Astrocyte (in vitro differentiated cells and primary cell): ENCODE results near the gene SLC35C1. TPM values are rescaled to one million over a fixed set of nuclear protein-coding genes. Genes with fewer than 3 reads are reported as not detected.

Experiments used
- DNase-seq: peaks from one replicate; pipeline ENCODE4 v3.0.0-alpha.2; 2010; ENCODE audit warnings: low read depth
- FAIRE-seq: peaks from 2 replicates; lab custom pipeline; 2011; peaks lifted over from hg19 to GRCh38; lab: Jason Lieb, UNC
- H2AFZ ChIP-seq: 2 replicates; pipeline ENCODE4 v1.6.0; 2012; ENCODE audit warnings: low read depth, low read length, inconsistent platforms
- H3K27ac ChIP-seq: 2 replicates; pipeline ENCODE4 v1.5.1; 2011; ENCODE audit warnings: low read depth, low read length, inconsistent platforms
- H3K27me3 ChIP-seq: 2 replicates; pipeline ENCODE4 v1.6.0; 2011; ENCODE audit warnings: low read length, inconsistent platforms; ENCODE audit not compliant: insufficient read depth
- H3K36me3 ChIP-seq: 2 replicates; pipeline ENCODE4 v1.5.1; 2011; ENCODE audit warnings: low read length, inconsistent platforms; ENCODE audit not compliant: insufficient read depth
- H3K4me1 ChIP-seq: 2 replicates; pipeline ENCODE4 v1.5.1; 2011; ENCODE audit warnings: low read length, inconsistent platforms; ENCODE audit not compliant: insufficient read depth
- H3K4me2 ChIP-seq: 2 replicates; pipeline ENCODE4 v1.6.0; 2012; ENCODE audit warnings: low read length, inconsistent platforms
- H3K4me3 ChIP-seq: 2 replicates; pipeline ENCODE4 v1.5.1; 2011; ENCODE audit warnings: low read depth, mild to moderate bottlenecking, low read length, inconsistent platforms; ENCODE audit not compliant: insufficient read depth
- H3K79me2 ChIP-seq: 2 replicates; pipeline ENCODE4 v1.6.0; 2012; ENCODE audit warnings: mild to moderate bottlenecking, low read length, inconsistent platforms; ENCODE audit not compliant: insufficient read depth
- H3K9ac ChIP-seq: 2 replicates; pipeline ENCODE4 v1.6.0; 2012; ENCODE audit warnings: mild to moderate bottlenecking, low read length, inconsistent platforms
- H3K9me3 ChIP-seq: 2 replicates; pipeline ENCODE4 v1.5.1; 2012; ENCODE audit warnings: low read depth, mild to moderate bottlenecking, low read length, inconsistent platforms; ENCODE audit not compliant: insufficient read depth
- H4K20me1 ChIP-seq: 2 replicates; pipeline ENCODE4 v1.6.0; 2012; ENCODE audit warnings: low read length, inconsistent platforms; ENCODE audit not compliant: insufficient read depth
- H3K27ac Mint-ChIP-seq: one replicate; pipeline ENCODE4 v1.8.0; 2021; ENCODE audit warnings: mild to moderate bottlenecking, mixed read lengths; ENCODE audit not compliant: unreplicated experiment
- H3K27me3 Mint-ChIP-seq: one replicate; pipeline ENCODE4 v1.8.0; 2021; ENCODE audit warnings: low read depth, mixed read lengths; ENCODE audit not compliant: unreplicated experiment
- H3K36me3 Mint-ChIP-seq: one replicate; pipeline ENCODE4 v1.8.0; 2021; ENCODE audit warnings: low read depth, mixed read lengths; ENCODE audit not compliant: unreplicated experiment
- H3K4me1 Mint-ChIP-seq: one replicate; pipeline ENCODE4 v1.8.0; 2021; ENCODE audit warnings: low read depth, mixed read lengths; ENCODE audit not compliant: unreplicated experiment
- H3K4me3 Mint-ChIP-seq: one replicate; pipeline ENCODE4 v1.8.0; 2021; ENCODE audit warnings: mild to moderate bottlenecking, moderate library complexity, mixed read lengths; ENCODE audit not compliant: unreplicated experiment
- H3K9me3 Mint-ChIP-seq: one replicate; pipeline ENCODE4 v1.8.0; 2021; ENCODE audit warnings: mild to moderate bottlenecking, mixed read lengths; ENCODE audit not compliant: unreplicated experiment
- EZH2 ChIP-seq: IDR thresholded peaks from 2 replicates; pipeline ENCODE4 v1.6.1; 2012; ENCODE audit warnings: mild to moderate bottlenecking, low read length, inconsistent platforms; ENCODE audit not compliant: insufficient read depth
- total RNA-seq: library from RNA; stranded (reverse); gene quantifications from 2 replicates; pipeline ENCODE4 v1.2.1, GENCODE V29; 2021
- TF ChIP-seq, protein P1 (sequence below): IDR thresholded peaks from 2 replicates; pipeline ENCODE4 v1.5.1; 2011; ENCODE audit warnings: low read depth, mild to moderate bottlenecking, inconsistent platforms, low read length, moderate library complexity; ENCODE audit not compliant: insufficient read depth

The SLC35C1 gene
- total RNA-seq, 1 donor from 2014 or later, result 23.4 TPM

DNA sequence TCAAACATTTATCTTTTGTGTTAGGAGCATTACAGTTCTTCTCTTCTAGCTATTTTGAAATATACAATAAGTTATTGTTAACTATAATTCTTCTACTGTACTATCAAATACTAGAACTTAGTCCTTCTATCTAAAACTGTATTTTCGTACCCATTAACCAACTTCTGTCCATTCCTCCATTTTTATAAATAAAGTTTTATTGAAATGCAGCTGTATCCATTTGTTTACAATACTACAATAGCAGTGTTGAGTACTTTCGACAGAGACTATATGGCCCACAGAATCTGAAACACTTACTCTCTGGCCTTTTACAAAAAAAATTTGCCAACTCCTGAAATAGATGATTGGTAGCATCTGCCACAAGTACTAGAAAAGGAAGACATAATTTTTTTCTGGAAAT, 4.7 kb upstream of the SLC35C1 start:
- no peak overlapping the region for H3K4me3 Mint-ChIP-seq
- peaks cover 22% of the 10 kb centered on the region for H3K27me3 Mint-ChIP-seq
- Histone ChIP-seq H3K4me1 (no peaks in the 10 kb centered on the region), H3K9ac (no peak overlapping the region), H3K27me3 (no peaks in the 10 kb centered on the region), H2AFZ (no peak overlapping the region), H3K79me2 (peaks cover under 1% of the 10 kb centered on the region), H4K20me1 (no peaks in the 10 kb centered on the region), H3K4me3 (no peak overlapping the region), H3K27ac (no peak overlapping the region), H3K9me3 (no peaks in the 10 kb centered on the region), H3K36me3 (no peaks in the 10 kb centered on the region), H3K4me2 (no peak overlapping the region)
- peaks cover 2% of the 10 kb centered on the region for H3K36me3 Mint-ChIP-seq
- DNase-seq, result no peak
- no peak for TF ChIP-seq EZH2
- TF ChIP-seq, protein P1, sequence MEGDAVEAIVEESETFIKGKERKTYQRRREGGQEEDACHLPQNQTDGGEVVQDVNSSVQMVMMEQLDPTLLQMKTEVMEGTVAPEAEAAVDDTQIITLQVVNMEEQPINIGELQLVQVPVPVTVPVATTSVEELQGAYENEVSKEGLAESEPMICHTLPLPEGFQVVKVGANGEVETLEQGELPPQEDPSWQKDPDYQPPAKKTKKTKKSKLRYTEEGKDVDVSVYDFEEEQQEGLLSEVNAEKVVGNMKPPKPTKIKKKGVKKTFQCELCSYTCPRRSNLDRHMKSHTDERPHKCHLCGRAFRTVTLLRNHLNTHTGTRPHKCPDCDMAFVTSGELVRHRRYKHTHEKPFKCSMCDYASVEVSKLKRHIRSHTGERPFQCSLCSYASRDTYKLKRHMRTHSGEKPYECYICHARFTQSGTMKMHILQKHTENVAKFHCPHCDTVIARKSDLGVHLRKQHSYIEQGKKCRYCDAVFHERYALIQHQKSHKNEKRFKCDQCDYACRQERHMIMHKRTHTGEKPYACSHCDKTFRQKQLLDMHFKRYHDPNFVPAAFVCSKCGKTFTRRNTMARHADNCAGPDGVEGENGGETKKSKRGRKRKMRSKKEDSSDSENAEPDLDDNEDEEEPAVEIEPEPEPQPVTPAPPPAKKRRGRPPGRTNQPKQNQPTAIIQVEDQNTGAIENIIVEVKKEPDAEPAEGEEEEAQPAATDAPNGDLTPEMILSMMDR, result no peak
- H3K9me3 Mint-ChIP-seq, result no peaks in the 10 kb centered on the region
- no peak for FAIRE-seq
- no peaks in the 10 kb centered on the region for H3K4me1 Mint-ChIP-seq
- H3K27ac Mint-ChIP-seq, result no peak overlapping the region

DNA sequence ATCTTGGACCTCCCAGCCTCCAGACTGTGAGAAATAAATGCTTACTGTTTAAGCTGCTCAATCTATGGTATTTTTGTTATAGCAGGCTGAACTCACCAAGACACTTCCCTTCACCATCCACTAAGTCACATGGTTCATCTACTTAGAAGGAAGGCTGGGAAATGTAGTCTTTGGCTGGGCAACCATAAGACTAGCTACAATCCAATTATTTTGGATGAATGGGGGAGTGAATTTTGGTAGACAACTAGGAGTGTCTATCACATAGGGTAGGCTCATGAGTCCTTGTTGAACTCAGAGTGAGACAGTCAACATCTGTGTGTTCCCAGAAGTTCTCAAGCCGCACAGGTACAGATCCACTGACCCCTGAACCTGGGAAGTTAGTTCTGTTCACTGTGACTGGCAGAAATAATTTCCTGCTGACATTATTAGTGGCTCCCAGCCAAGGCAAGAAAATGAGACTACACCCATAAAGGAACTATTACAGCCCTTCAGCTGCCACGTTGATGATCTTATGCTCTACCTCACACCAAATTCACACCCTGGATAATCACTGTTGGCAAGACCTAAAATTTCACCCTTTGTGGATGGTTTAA, 3.1 kb upstream of the SLC35C1 start:
- H3K27me3 ChIP-seq, result no peaks in the 10 kb centered on the region
- peaks cover 12% of the 10 kb centered on the region for H3K4me1 ChIP-seq
- Mint-ChIP-seq H3K27ac (no peak overlapping the region), H3K9me3 (no peaks in the 10 kb centered on the region), H3K27me3 (peaks cover 18% of the 10 kb centered on the region), H3K4me1 (peaks cover 8% of the 10 kb centered on the region), H3K4me3 (no peak overlapping the region), H3K36me3 (peaks cover 2% of the 10 kb centered on the region)
- DNase-seq (no peak), FAIRE-seq (no peak)
- H3K36me3 ChIP-seq, result no peaks in the 10 kb centered on the region
- no peak overlapping the region for H3K27ac ChIP-seq
- no peak for TF ChIP-seq EZH2
- TF ChIP-seq, protein P1, result no peak
- H3K4me2 ChIP-seq, result no peak overlapping the region
- H3K9me3 ChIP-seq, result no peaks in the 10 kb centered on the region
- peaks cover 16% of the 10 kb centered on the region for H3K79me2 ChIP-seq
- no peak overlapping the region for H3K9ac ChIP-seq
- no peak overlapping the region for H2AFZ ChIP-seq
- H4K20me1 ChIP-seq, result peaks cover 12% of the 10 kb centered on the region
- no peak overlapping the region for H3K4me3 ChIP-seq

DNA sequence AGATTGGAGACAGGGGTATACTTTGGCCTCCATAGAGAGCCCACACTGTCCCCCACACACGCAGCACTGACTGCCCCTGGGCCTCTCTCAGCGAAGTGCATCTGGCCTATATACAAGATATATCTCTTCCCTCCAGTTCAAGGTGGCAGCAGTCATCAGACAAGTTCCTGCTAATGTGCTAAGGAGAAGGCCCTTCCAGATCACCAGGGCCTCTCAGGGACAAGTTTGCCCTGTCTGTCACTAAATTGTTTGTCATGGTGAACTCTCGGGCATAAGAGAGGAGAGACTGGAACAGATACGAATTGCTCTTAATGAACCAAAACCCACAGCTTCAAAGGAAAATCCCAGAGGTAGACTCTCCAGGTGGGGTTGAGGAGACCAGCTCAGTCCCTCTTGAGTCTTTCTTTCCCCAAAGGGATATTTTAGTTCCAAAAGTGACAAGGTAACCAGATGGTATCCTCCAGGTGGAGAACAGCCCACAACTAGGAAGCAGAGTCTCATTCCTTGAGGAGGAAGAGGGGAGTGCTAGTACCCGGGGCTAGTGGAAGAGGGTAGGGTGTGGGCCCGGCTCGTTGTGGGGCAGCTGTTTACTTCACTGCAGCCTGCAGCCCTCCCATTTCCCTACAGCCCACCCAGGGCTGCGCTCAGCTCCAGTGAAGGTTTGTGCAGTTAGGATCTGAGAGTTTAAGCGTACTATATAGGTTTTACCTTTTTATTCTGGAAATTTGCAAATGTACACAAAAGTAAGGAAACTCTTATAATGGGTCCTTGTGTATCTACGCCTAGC, 2.2 kb upstream of the SLC35C1 start:
- no peaks in the 10 kb centered on the region for H3K27me3 ChIP-seq
- H3K79me2 ChIP-seq, result peaks cover 25% of the 10 kb centered on the region
- Mint-ChIP-seq H3K9me3 (no peaks in the 10 kb centered on the region), H3K36me3 (peaks cover 5% of the 10 kb centered on the region), H3K27me3 (peaks cover 18% of the 10 kb centered on the region), H3K4me3 (peak overlapping the region; percentile 60), H3K27ac (peak overlapping the region; percentile 62), H3K4me1 (peaks cover 14% of the 10 kb centered on the region)
- peaks cover 21% of the 10 kb centered on the region for H4K20me1 ChIP-seq
- no peak overlapping the region for H3K4me2 ChIP-seq
- H3K4me1 ChIP-seq, result peaks cover 21% of the 10 kb centered on the region
- DNase-seq (no peak), FAIRE-seq (no peak)
- no peaks in the 10 kb centered on the region for H3K36me3 ChIP-seq
- H2AFZ ChIP-seq, result no peak overlapping the region
- H3K9ac ChIP-seq, result no peak overlapping the region
- H3K4me3 ChIP-seq, result no peak overlapping the region
- H3K27ac ChIP-seq, result no peak overlapping the region
- no peak for TF ChIP-seq EZH2
- TF ChIP-seq, protein P1, result no peak
- no peaks in the 10 kb centered on the region for H3K9me3 ChIP-seq
